ENCODE results near the gene UGT1A9.

UGT1A9 gene

GRCh38 chr2:233796254-233796653, 124.6 kb downstream of the UGT1A9 start:
- DNase-seq (ENCODE audit: low read depth in 2 of 2) = no peak

GRCh38 chr2:233798335-233799086, 126.8 kb downstream of the UGT1A9 start:
- DNase-seq (ENCODE audit: low read depth in 2 of 2) = no peak

- no peak for DNase-seq (ENCODE audit: low read depth in 2 of 2)
Measured at GRCh38 chr2:233799087-233799665, 127.5 kb downstream of the UGT1A9 start.

- no peak for DNase-seq (ENCODE audit: low read depth in 2 of 2)
Measured at GRCh38 chr2:233799716-233800115, 128.0 kb downstream of the UGT1A9 start.

GRCh38 chr2:233800208-233800607, 128.5 kb downstream of the UGT1A9 start:
- no peak for DNase-seq (ENCODE audit: low read depth in 2 of 2)

GRCh38 chr2:233801357-233802131, 129.8 kb downstream of the UGT1A9 start:
- DNase-seq (ENCODE audit: low read depth in 2 of 2) = no peak

GRCh38 chr2:233802132-233802815, 130.6 kb downstream of the UGT1A9 start:
- no peak for DNase-seq (ENCODE audit: low read depth in 2 of 2)

- no peak for DNase-seq (ENCODE audit: low read depth in 2 of 2)
Measured at GRCh38 chr2:233803292-233803911, 131.7 kb downstream of the UGT1A9 start.

GRCh38 chr2:233803994-233804393, 132.3 kb downstream of the UGT1A9 start:
- DNase-seq (ENCODE audit: low read depth in 2 of 2) = no peak

GRCh38 chr2:233807215-233807865, 135.6 kb downstream of the UGT1A9 start:
- DNase-seq (ENCODE audit: low read depth in 2 of 2) = no peak

- no peak for DNase-seq (ENCODE audit: low read depth in 2 of 2)
Measured at GRCh38 chr2:233807966-233808935, 136.6 kb downstream of the UGT1A9 start.

GRCh38 chr2:233810385-233810784, 138.7 kb downstream of the UGT1A9 start:
- DNase-seq (ENCODE audit: low read depth in 2 of 2) = no peak

- DNase-seq (ENCODE audit: low read depth in 2 of 2) = no peak
Measured at GRCh38 chr2:233811087-233811486, 139.4 kb downstream of the UGT1A9 start.

GRCh38 chr2:233811732-233812131, 140.0 kb downstream of the UGT1A9 start:
- DNase-seq (ENCODE audit: low read depth in 2 of 2) = no peak

- no peak for DNase-seq (ENCODE audit: low read depth in 2 of 2)
Measured at GRCh38 chr2:233813236-233814055, 141.7 kb downstream of the UGT1A9 start.

- no peak for DNase-seq (ENCODE audit: low read depth in 2 of 2)
Measured at GRCh38 chr2:233814056-233814835, 142.5 kb downstream of the UGT1A9 start.

- DNase-seq (ENCODE audit: low read depth in 2 of 2) = no peak
Measured at GRCh38 chr2:233815861-233816260, 144.2 kb downstream of the UGT1A9 start.

GRCh38 chr2:233816334-233816733, 144.6 kb downstream of the UGT1A9 start:
- DNase-seq (ENCODE audit: low read depth in 2 of 2) = no peak
